GM12878 (cell line): ENCODE results near the gene ADAM15. TPM values are rescaled to one million over a fixed set of nuclear protein-coding genes. Genes with fewer than 3 reads are reported as not detected.
A peak's percentile ranks its signal among the peaks of the same experiment; 100 is the strongest.

Experiments used
- ASH2L ChIP-seq: fragments of 300-600, 200-600 bp; sonication (generic); IDR thresholded peaks from 2 replicates; pipeline ENCODE4 v1.6.1; 2017; ENCODE audit warnings: low read depth, mild to moderate bottlenecking, borderline replicate concordance
- BCL11A ChIP-seq: IDR thresholded peaks from 2 replicates; pipeline ENCODE4 v1.6.1; 2011; ENCODE audit warnings: low read depth, low read length
- CHD1 ChIP-seq: IDR thresholded peaks from 2 replicates; pipeline ENCODE4 v1.6.1; 2012; ENCODE audit warnings: low read depth, low read length, improper control_type of control experiment
- CHD4 ChIP-seq: fragments of 200-600 bp; sonication (generic); IDR thresholded peaks from 2 replicates; pipeline ENCODE4 v1.6.1; 2016; ENCODE audit warnings: mild to moderate bottlenecking
- EGR1 ChIP-seq, 2 experiments: IDR thresholded peaks; 1 replicate in 1 of 2; 2 replicates in 1 of 2; pipeline ENCODE4 v1.6.1; 2011 to 2012; ENCODE audit warnings: low read depth in 2 of 2, low read length in 2 of 2, borderline replicate concordance in 1 of 2, mild to moderate bottlenecking in 1 of 2, moderate library complexity in 1 of 2
- HCFC1 ChIP-seq: fragments of 150-350 bp; IDR thresholded peaks from 2 replicates; pipeline ENCODE4 v1.6.1; 2014; ENCODE audit warnings: low read length
- HDGF ChIP-seq: fragments of 450-650 bp; IDR thresholded peaks from 2 replicates; pipeline ENCODE4 v1.6.1; 2016; ENCODE audit warnings: antibody characterized with exemption
- IKZF1 ChIP-seq: fragments of 450-650 bp; conservative IDR thresholded peaks from 2 replicates; pipeline ENCODE4 v1.6.1; 2017; ENCODE audit warnings: antibody characterized with exemption, mild to moderate bottlenecking
- IRF4 ChIP-seq: IDR thresholded peaks from 2 replicates; pipeline ENCODE4 v1.6.1; 2011; ENCODE audit warnings: low read depth, low read length
- KLF5 ChIP-seq: fragments of 450-650 bp; IDR thresholded peaks from 2 replicates; pipeline ENCODE4 v1.6.1; 2014; ENCODE audit warnings: mild to moderate bottlenecking; ENCODE audit not compliant: partially characterized antibody
- MTA2 ChIP-seq: fragments of 450-650 bp; IDR thresholded peaks from 2 replicates; pipeline ENCODE4 v1.6.1; 2016; ENCODE audit warnings: low read depth, mild to moderate bottlenecking, moderate library complexity
- NR2F1 ChIP-seq: fragments of 450-650 bp; conservative IDR thresholded peaks from 2 replicates; pipeline ENCODE4 v1.6.1; 2017; ENCODE audit warnings: mild to moderate bottlenecking
- NRF1 ChIP-seq: conservative IDR thresholded peaks from 2 replicates; pipeline ENCODE4 v1.6.1; 2011; ENCODE audit warnings: mild to moderate bottlenecking, low read depth, low read length, improper control_type of control experiment
- POLR2AphosphoS2 ChIP-seq: IDR thresholded peaks from 2 replicates; pipeline ENCODE4 v1.6.1; 2011; ENCODE audit warnings: low read depth, mild to moderate bottlenecking, low read length, improper control_type of control experiment, moderate library complexity
- RCOR1 ChIP-seq: conservative IDR thresholded peaks from 2 replicates; pipeline ENCODE4 v1.6.1; 2012; ENCODE audit warnings: low read depth, low read length, improper control_type of control experiment
- RUNX3 ChIP-seq: IDR thresholded peaks from 2 replicates; pipeline ENCODE4 v1.6.1; 2012; ENCODE audit warnings: low read length, inconsistent platforms
- SMAD1 ChIP-seq: fragments of 450-650 bp; IDR thresholded peaks from 2 replicates; pipeline ENCODE4 v1.6.1; 2018; ENCODE audit warnings: mild to moderate bottlenecking, low read depth; ENCODE audit not compliant: partially characterized antibody
- SMC3 ChIP-seq: IDR thresholded peaks from 2 replicates; pipeline ENCODE4 v1.6.1; 2011; ENCODE audit warnings: low read length, improper control_type of control experiment, borderline replicate concordance
- STAT1 ChIP-seq: fragments of 450-650 bp; conservative IDR thresholded peaks from 2 replicates; pipeline ENCODE4 v1.6.1; 2014; ENCODE audit warnings: antibody characterized with exemption, mild to moderate bottlenecking
- TARDBP ChIP-seq: IDR thresholded peaks from 2 replicates; pipeline ENCODE4 v1.6.1; 2016; ENCODE audit warnings: borderline replicate concordance
- ZNF274 ChIP-seq: IDR thresholded peaks from one replicate; pipeline ENCODE4 v1.8.0; 2011; ENCODE audit not compliant: insufficient read length, insufficient read depth
- polyA plus RNA-seq, 11 experiments: library from polyadenylated mRNA; depleted of rRNA in 4 of 11; unstranded in 6 of 11; stranded (reverse) in 5 of 11; fragments of >200 nt; fragmentation: Nextera tagmentation in 4 of 11; fragmentation: Illumina TruSeq in 1 of 11; extraction: Ambion mirVana in 4 of 11; extraction: Trizol in 1 of 11; gene quantifications; 1 replicate in 1 of 11; 2 replicates in 10 of 11; pipeline versions ENCODE4 v1.2.1 to v1.2.3, GENCODE V29; 2011 to 2016; ENCODE audit warnings: inconsistent platforms in 2 of 11, missing spikeins in 2 of 11, low read depth in 1 of 11
- total RNA-seq, 4 experiments: library from RNA; depleted of rRNA in 3 of 4; stranded (reverse); fragments of >200 nt in 3 of 4; fragmentation: Illumina TruSeq in 1 of 4; extraction: Trizol in 1 of 4; gene quantifications; 2 replicates each; pipeline versions ENCODE4 v1.2.1 to v1.2.3, GENCODE V29; 2013 to 2021
- TF ChIP-seq, protein P1 (sequence below): fragments of 150-350 bp; IDR thresholded peaks from 2 replicates; pipeline ENCODE4 v1.6.1; 2016; ENCODE audit warnings: low read depth, low read length
- TF ChIP-seq, protein P2 (sequence below), 3 experiments: IDR thresholded peaks in 2 of 3; conservative IDR thresholded peaks in 1 of 3; 2 replicates each; pipeline ENCODE4 v1.5.1; 2011; ENCODE audit warnings: low read depth in 3 of 3, low read length in 3 of 3, mild to moderate bottlenecking in 3 of 3, control low read depth in 2 of 3, moderate library complexity in 2 of 3, inconsistent platforms in 1 of 3, mixed read lengths in 1 of 3; ENCODE audit not compliant: control insufficient read depth in 2 of 3, insufficient read depth in 1 of 3; ENCODE audit errors: extremely low read depth in 1 of 3

ADAM15 gene
- total and polyA plus RNA-seq, 10 of the 15 experiments (the other 5 are each of a cell fraction or from before 2014, with no cell fraction given) = 0.29 to 38.8 (median 14.7) TPM

DNA sequence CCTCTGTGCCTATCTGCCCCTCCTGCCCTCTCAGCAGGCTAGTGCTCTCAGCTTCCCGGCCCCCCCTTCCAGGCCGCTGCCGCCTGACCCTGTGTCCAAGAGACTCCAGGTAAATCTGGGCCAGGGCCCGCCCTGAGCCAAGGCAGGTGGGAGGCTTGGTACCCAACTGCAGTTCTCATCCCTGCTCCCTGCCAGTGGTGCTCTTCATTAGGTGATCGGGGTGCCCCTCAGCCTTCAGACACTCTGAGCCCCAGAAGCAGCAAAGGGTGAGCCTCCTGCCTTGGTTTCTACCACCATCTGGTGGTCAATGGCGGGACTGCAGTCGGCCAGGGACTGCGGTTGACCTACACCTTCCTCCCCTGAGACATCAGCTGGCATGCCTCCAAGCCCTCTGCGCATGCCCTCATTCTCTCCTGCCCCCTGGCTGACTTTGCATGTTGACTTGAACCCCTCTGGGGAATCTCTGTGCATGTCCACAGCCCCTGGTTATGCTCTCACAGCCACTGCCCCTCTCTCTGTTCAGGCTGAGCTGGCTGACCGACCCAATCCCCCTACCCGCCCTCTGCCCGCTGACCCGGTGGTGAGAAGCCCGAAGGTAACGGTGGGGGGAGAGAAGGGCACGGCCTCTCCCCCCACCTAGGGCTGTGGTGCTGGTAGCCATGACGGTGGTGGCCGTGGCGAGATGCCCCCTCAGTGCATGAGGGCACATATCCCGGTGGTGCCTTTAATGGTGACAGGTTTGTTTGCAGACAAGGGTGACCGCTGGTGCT lies 10.4 kb downstream of the ADAM15 start (continued):
- TF ChIP-seq, protein P1, sequence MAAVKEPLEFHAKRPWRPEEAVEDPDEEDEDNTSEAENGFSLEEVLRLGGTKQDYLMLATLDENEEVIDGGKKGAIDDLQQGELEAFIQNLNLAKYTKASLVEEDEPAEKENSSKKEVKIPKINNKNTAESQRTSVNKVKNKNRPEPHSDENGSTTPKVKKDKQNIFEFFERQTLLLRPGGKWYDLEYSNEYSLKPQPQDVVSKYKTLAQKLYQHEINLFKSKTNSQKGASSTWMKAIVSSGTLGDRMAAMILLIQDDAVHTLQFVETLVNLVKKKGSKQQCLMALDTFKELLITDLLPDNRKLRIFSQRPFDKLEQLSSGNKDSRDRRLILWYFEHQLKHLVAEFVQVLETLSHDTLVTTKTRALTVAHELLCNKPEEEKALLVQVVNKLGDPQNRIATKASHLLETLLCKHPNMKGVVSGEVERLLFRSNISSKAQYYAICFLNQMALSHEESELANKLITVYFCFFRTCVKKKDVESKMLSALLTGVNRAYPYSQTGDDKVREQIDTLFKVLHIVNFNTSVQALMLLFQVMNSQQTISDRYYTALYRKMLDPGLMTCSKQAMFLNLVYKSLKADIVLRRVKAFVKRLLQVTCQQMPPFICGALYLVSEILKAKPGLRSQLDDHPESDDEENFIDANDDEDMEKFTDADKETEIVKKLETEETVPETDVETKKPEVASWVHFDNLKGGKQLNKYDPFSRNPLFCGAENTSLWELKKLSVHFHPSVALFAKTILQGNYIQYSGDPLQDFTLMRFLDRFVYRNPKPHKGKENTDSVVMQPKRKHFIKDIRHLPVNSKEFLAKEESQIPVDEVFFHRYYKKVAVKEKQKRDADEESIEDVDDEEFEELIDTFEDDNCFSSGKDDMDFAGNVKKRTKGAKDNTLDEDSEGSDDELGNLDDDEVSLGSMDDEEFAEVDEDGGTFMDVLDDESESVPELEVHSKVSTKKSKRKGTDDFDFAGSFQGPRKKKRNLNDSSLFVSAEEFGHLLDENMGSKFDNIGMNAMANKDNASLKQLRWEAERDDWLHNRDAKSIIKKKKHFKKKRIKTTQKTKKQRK = no peak
- TF ChIP-seq RUNX3 = peak; percentile 95
- TF ChIP-seq, protein P2, sequence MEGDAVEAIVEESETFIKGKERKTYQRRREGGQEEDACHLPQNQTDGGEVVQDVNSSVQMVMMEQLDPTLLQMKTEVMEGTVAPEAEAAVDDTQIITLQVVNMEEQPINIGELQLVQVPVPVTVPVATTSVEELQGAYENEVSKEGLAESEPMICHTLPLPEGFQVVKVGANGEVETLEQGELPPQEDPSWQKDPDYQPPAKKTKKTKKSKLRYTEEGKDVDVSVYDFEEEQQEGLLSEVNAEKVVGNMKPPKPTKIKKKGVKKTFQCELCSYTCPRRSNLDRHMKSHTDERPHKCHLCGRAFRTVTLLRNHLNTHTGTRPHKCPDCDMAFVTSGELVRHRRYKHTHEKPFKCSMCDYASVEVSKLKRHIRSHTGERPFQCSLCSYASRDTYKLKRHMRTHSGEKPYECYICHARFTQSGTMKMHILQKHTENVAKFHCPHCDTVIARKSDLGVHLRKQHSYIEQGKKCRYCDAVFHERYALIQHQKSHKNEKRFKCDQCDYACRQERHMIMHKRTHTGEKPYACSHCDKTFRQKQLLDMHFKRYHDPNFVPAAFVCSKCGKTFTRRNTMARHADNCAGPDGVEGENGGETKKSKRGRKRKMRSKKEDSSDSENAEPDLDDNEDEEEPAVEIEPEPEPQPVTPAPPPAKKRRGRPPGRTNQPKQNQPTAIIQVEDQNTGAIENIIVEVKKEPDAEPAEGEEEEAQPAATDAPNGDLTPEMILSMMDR (IDR thresholded peaks at IDR 0.05 in 2 of 3, conservative IDR thresholded peaks at IDR 0.05 in 1 of 3; ENCODE audit: control insufficient read depth in 2 of 3, extremely low read depth in 1 of 3, insufficient read depth in 1 of 3, low read depth in 3 of 3, low read length in 3 of 3) = peak; percentile 99 to 100 (median 99); a peak in 5 of 6 replicates
- no peak for TF ChIP-seq ZNF274
- TF ChIP-seq SMC3 = peak; percentile 95
- 0 out of 2 replicates have a peak, but pooled peaks have one; percentile 21 for TF ChIP-seq IKZF1
- no peak for TF ChIP-seq CHD1
- TF ChIP-seq IRF4 = peak; percentile 59; the same call in 1 of the 2 replicates
- TF ChIP-seq BCL11A = 0 out of 2 replicates have a peak, but pooled peaks have one; percentile 14
- TF ChIP-seq ASH2L = no peak
- TF ChIP-seq SMAD1 = peak; percentile 78
- TF ChIP-seq CHD4 = no peak
- 0 out of 2 replicates have a peak, but pooled peaks have one; percentile 34 for TF ChIP-seq RCOR1
- TF ChIP-seq POLR2AphosphoS2 = peak; percentile 51; the same call in 1 of the 2 replicates
- TF ChIP-seq EGR1 (IDR thresholded peaks at IDR 0.05; ENCODE audit: borderline replicate concordance in 1 of 2, low read depth in 2 of 2, low read length in 2 of 2) = 0 out of 3 replicates have a peak, but pooled peaks of 1 of the 2 experiments have one; percentile 3
- no peak for TF ChIP-seq KLF5
- TF ChIP-seq NR2F1 = peak; percentile 88
- peak; percentile 46; the same call in 1 of the 2 replicates for TF ChIP-seq HCFC1
- TF ChIP-seq HDGF = peak; percentile 58; the same call in 1 of the 2 replicates
- 0 out of 2 replicates have a peak, but pooled peaks have one; percentile 12 for TF ChIP-seq MTA2
- no peak for TF ChIP-seq TARDBP
- TF ChIP-seq STAT1 = peak; percentile 18; the same call in 1 of the 2 replicates
- TF ChIP-seq NRF1 = peak; percentile 60
